Testis (tissue), 2 donors: Measurements from ENCODE around the gene CDX2.

Experiments used
- POLR2A ChIP-seq: fragments of 450-650 bp; IDR thresholded peaks from one replicate; pipeline ENCODE4 v1.6.1; 2017; ENCODE audit warnings: antibody characterized with exemption, mild to moderate bottlenecking, moderate library complexity
- TF ChIP-seq, protein P1 (sequence below), 3 experiments: fragments of 450-650 bp in 2 of 3; fragments of 200-600 bp in 1 of 3; sonication (generic) in 1 of 3; IDR thresholded peaks; one replicate each; pipeline ENCODE4 v1.5.1; 2016 to 2019; ENCODE audit warnings: antibody characterized with exemption in 3 of 3, mild to moderate bottlenecking in 2 of 3, moderate library complexity in 1 of 3

DNA sequence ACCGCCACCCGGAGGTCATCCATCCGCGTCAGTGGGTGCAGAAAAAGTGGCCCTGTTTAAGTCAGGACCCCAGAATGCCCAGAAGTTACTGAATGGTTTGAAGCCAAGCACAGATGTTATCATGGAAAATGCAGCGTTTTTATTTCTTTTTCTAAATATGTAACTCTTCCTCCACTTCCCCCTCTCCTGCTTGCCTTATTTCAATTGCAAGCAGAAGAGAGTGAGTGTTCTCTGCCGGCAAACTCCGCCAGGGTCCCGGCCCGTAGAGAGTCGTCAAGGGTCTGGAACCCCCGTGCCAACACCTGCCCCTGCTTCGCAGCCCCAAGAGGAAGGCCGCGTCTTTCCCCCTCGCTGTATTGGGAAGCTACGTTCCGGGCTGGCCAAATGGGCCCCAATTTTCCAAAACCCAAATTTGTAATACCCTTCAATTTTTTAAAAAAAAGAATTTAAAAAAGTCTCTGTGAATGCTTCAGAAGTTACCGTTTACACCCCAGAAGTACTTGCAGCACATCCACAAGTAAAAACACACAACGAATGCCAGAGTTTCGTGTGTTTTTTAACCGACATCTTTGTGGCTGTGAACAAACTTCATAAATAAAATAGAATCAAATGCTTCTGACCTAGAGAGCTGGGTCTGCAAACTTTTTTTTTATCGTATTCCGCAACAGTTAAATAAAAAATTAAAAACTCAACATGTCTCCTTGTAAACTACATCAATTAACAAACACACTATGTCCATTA is 50.0 kb downstream of the CDX2 start:
- TF ChIP-seq POLR2A: no peak
- TF ChIP-seq, protein P1, sequence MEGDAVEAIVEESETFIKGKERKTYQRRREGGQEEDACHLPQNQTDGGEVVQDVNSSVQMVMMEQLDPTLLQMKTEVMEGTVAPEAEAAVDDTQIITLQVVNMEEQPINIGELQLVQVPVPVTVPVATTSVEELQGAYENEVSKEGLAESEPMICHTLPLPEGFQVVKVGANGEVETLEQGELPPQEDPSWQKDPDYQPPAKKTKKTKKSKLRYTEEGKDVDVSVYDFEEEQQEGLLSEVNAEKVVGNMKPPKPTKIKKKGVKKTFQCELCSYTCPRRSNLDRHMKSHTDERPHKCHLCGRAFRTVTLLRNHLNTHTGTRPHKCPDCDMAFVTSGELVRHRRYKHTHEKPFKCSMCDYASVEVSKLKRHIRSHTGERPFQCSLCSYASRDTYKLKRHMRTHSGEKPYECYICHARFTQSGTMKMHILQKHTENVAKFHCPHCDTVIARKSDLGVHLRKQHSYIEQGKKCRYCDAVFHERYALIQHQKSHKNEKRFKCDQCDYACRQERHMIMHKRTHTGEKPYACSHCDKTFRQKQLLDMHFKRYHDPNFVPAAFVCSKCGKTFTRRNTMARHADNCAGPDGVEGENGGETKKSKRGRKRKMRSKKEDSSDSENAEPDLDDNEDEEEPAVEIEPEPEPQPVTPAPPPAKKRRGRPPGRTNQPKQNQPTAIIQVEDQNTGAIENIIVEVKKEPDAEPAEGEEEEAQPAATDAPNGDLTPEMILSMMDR (IDR thresholded peaks at IDR 0.05): no peak
